Naive thymus-derived CD4-positive, alpha-beta T cell (primary cell): ENCODE measurements around the gene RBL1. TPM values are rescaled to one million over a fixed set of nuclear protein-coding genes. Genes with fewer than 3 reads are reported as not detected.

Experiments used
- polyA plus RNA-seq, 2 donors: library from polyadenylated mRNA; unstranded; fragments of 300-500 nt; fragmentation: Illumina TruSeq; gene quantifications; one replicate each; pipeline ENCODE4 v1.2.3, GENCODE V29; 2021
- total RNA-seq, 6 experiments: library from RNA in 5 of 6; stranded (reverse) in 5 of 6; gene quantifications; 1 replicate in 5 of 6; 2 replicates in 1 of 6; pipeline ENCODE4 v1.2.3 and lab custom pipeline; 2021 to 2026

Gene RBL1
- total and polyA plus RNA-seq, 7 experiments from 2014 or later = 10.0 to 51.2 (median 28.3) TPM

Other genes starting within 250 kb of the RBL1 start
- under 1 TPM in 2 of 5 experiments, not detected in 3; 0.42 to 0.49 TPM for gene TLDC2, start 219.9 kb downstream of the RBL1 start, total RNA-seq
- under 1 TPM; 0.37 to 0.38 TPM for gene TLDC2, start 219.9 kb downstream of the RBL1 start, polyA plus RNA-seq
- 100 to 1,000 TPM; 271 to 393 (median 338) TPM for gene SAMHD1, start 144.3 kb downstream of the RBL1 start, total RNA-seq
- gene SAMHD1, start 144.3 kb downstream of the RBL1 start, polyA plus RNA-seq = 100 to 1,000 TPM; 231 to 258 TPM
- 100 to 1,000 TPM in 4 of 5 experiments, 10 to 100 TPM in 1; 88.7 to 222 (median 108) TPM for gene RPN2, start 83.3 kb upstream of the RBL1 start, total RNA-seq
- gene RPN2, start 83.3 kb upstream of the RBL1 start, polyA plus RNA-seq = 100 to 1,000 TPM; 241 to 281 TPM
- gene MROH8, start 83.6 kb upstream of the RBL1 start, total RNA-seq = 1 to 10 TPM; 1.2 to 1.9 (median 1.6) TPM
- gene MROH8, start 83.6 kb upstream of the RBL1 start, polyA plus RNA-seq = 1 to 10 TPM in 1 of 2 donors, under 1 TPM in 1; 0.59 to 1.7 TPM
- gene GHRH, start 165.8 kb upstream of the RBL1 start, total RNA-seq = not detected
- gene GHRH, start 165.8 kb upstream of the RBL1 start, polyA plus RNA-seq = not detected
- gene MANBAL, start 193.7 kb upstream of the RBL1 start, total RNA-seq = 10 to 100 TPM in 3 of 5 experiments, 1 to 10 TPM in 2; 4.2 to 12.3 (median 11.5) TPM
- 10 to 100 TPM; 21.2 to 28.4 TPM for gene MANBAL, start 193.7 kb upstream of the RBL1 start, polyA plus RNA-seq